Heart left ventricle (tissue), 13 donors: ENCODE measurements around the gene TBC1D2.

Experiments used
- CTCF ChIP-seq, 12 donors: fragments of 200-600 bp; sonication (generic) in 4 of 12; IDR thresholded peaks; one replicate each; pipeline versions ENCODE4 v1.5.0 to v1.8.0; 2018 to 2022; ENCODE audit warnings: antibody characterized with exemption in 12 of 12, mild to moderate bottlenecking in 5 of 12
- POLR2A ChIP-seq, 2 donors: fragments of 450-650 bp; IDR thresholded peaks; one replicate each; pipeline ENCODE4 v1.6.1; 2017; ENCODE audit warnings: antibody characterized with exemption in 2 of 2, mild to moderate bottlenecking in 2 of 2, moderate library complexity in 2 of 2
- donor health status: ischemic (EF 13 %, LVEDD 7.1; RV severe dilation, severe dysfunction).
- donor health status: DM: no; HTN: yes; CAD: no.
- donor health status: DM: no; HTN: no; CAD: no.
- donor health status: ischemic (EF 25% LVEDD 6.9; RV normal size, moderate dysfunction).
- donor health status: ischemic (EF 25% LVEDD 5.7; RV mildly dilated, moderate dysfunction).
- donor health status: ischemic (EF 35%, LVEDD 5.7; RV mildly dilated, moderate dysfunction).
- donor health status: nonischemic (EF 11% LVEDD 7.7; RV severe dilation, severe dysfunction).
- donor health status: DM: yes; HTN: yes; CAD: no.
- donor health status: PGD.
- donor health status: ischemic (EF 29% LVEDD 5.4; RV normal size, mild dysfunction).
- donor health status: nonischemic (EF 23%, LVEDD 6.1; RV moderate dilation, normal function).

GRCh38 chr9:98199388-98200033 lies 55.9 kb downstream of the TBC1D2 start:
- no peak for TF ChIP-seq CTCF (IDR thresholded peaks at IDR 0.05)
- no peak for TF ChIP-seq POLR2A (IDR thresholded peaks at IDR 0.05)
